ENCODE measurements around the gene KRTAP1-1. TPM values are rescaled to one million over a fixed set of nuclear protein-coding genes. Genes with fewer than 3 reads are reported as not detected.
"Not testable (repeated sequence)": the region's sequence is repeated elsewhere in the genome, so short reads cannot be mapped to it uniquely, and the experiment has no call there.

Gene KRTAP1-1
- not detected for polyA plus RNA-seq (ENCODE audit: insufficient read length in 10 of 10)
- long read RNA-seq, donor 1, result 0 reads
- long read RNA-seq, donor 2, result 0 reads
- long read RNA-seq, donor 3, result 0 reads
- long read RNA-seq, donor 4, result 0 reads
- long read RNA-seq, donor 5, result 0 reads
- long read RNA-seq, donor 6, result 0 reads
- long read RNA-seq, donor 7, result 0 reads
- long read RNA-seq, donor 8, result 0 reads
- long read RNA-seq, donor 9, result 0 reads

GRCh38 chr17:41040783-41041571, at the start of gene KRTAP1-1:
Gene KRTAP1-1, minus strand, starts transcription at chr17:41041450. Its CDS starts 53 bp downstream, at chr17:41041397.
- DNase-seq, result peak in 2 of 3 donors; percentile 11 to 43

DNA sequence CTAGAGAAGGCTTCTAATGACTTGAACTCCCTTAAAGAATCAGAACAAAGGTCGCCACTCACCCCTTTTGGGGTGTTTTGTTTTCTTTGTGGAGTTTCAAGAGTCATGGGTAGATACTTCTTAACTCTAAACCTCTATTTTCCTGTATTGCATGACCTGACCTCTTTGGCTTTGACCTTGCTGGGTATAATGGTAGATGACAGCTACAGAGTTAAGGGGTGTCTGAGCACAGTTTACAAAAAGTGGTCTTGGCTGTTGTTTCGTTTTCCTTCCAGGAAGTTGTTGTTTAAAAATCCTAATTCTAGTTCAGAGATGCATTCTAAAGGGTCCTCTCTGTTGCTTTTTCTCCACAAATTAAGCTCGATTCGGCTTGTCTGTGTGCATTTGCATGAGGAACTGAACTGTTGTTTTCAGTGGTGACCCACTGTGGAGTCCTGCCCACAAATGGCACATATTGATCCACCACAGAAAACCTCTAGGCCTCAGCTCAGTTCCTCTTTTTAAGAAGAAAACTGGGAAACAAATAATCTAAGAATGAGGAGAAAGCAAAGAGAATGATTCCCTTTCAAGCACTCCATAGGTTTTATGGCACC, 47.6 kb upstream of the KRTAP1-1 start:
- DNase-seq, result not testable (repeated sequence)

- DNase-seq, result not testable (repeated sequence)
Measured at GRCh38 chr17:41084100-41084856, 43.0 kb upstream of the KRTAP1-1 start, which contains the start of gene KRTAP4-7. Gene KRTAP4-7, plus strand, starts transcription at chr17:41084150. Its CDS starts 57 bp downstream, at chr17:41084207.

GRCh38 chr17:41083427-41083826, 42.2 kb upstream of the KRTAP1-1 start:
- not testable (repeated sequence) for DNase-seq

GRCh38 chr17:41082626-41083025, 41.4 kb upstream of the KRTAP1-1 start:
- DNase-seq, result no peak

DNA sequence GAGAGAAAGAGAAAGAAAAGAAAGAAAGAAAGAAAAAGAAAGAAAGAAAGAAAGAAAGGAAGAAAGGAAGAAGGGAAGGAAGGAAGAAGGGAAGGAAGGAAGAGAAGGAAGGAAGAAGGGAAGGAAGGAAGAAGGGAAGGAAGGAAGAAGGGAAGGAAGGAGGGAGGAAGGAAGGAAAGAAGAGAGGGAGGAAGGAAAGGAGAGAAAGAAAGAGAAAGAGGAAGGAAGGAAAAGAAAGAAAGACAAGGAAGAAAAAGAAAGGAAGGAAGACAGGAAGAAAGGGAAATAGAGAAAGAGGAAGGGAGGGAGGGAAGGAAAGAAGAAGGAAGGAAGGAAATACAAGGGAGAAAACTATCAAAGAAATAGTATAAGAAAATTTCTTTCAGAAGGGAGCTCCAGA, 35.5 kb upstream of the KRTAP1-1 start:
- no peak for DNase-seq

DNA sequence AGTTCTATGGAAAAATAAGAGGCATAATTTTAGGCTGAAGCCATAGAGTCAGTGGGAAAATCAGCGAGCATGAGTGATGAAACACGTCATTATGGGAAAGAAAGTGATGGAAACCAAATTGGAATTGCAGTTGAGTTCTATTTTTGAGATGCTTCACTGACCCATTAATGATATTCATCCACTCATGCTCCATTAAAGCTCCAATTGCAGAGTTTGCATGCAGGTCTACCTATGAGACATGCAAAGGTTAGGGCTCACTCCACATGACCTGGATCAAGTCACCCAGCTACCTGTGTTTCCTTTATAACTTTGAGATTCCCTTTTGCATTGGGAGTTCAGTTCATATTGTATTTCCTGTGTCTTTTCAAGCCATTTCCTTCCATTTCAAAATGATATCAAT, 32.4 kb upstream of the KRTAP1-1 start:
- DNase-seq, result no peak

- no peak for DNase-seq
Measured at GRCh38 chr17:41071606-41072360, 30.5 kb upstream of the KRTAP1-1 start.

GRCh38 chr17:41069031-41069430, 27.8 kb upstream of the KRTAP1-1 start:
- DNase-seq, result no peak

- DNase-seq, result no peak
Measured at GRCh38 chr17:41067281-41067680, 26.0 kb upstream of the KRTAP1-1 start.

- peak in 1 of 3 donors; percentile 76 for DNase-seq
Measured at GRCh38 chr17:41065829-41066624, 24.8 kb upstream of the KRTAP1-1 start, which contains the start of gene KRTAP2-4. Gene KRTAP2-4, minus strand, starts transcription at chr17:41065879. Its CDS starts 34 bp downstream, at chr17:41065845.

DNA sequence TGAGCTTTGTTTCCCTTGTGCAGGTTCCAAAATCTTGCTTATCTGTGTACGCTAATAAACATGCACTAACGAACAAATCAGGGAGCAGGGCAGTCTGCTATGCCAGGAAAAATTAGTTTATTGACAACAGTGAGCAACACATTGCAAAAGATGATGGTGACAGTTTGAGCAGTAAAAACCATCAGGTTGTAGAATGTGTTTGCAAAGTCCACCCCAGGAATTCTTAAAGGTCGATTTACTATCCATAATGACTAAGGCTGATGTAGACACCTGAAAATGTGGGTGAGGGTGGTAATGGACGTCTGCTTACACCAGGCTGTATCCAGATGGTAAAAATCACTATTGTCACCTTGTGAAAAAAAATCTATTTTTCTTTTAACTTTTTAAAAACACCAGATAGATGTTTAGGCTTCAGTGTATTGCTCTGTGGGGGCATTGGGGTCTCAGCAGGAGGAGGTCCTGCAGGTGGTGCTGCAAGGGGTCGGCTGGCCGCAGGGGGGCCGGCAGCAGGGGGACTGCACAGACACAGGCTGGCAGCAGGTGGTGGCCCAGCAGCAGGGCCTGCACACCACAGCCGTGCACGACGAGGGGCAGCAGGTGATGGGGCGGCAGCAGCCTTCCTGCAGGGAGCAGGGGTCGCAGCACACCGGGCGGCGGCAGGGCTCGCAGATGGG, 23.9 kb upstream of the KRTAP1-1 start:
- not testable (repeated sequence) for DNase-seq

GRCh38 chr17:41064301-41064700, 23.1 kb upstream of the KRTAP1-1 start:
- DNase-seq, result no peak

DNA sequence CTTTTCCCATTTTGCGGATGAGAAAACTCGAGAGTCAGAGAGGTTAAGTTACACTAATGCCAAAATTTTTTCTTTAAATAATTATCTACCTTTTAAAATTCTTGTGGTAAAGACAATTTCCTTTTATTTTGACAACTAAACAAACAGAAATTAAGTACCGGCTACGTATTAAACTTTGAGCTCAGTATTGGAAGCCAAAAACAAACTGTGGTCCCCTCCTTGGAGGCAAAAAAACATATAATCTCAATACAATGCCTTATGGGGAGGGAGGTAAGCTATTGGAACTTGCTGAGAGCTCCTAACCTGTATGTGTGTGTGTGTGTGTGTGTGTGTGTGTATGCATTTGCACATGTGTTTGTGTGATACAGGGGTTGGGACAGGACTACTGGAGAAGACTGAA, 22.2 kb upstream of the KRTAP1-1 start:
- DNase-seq, result no peak

- peak in 1 of 3 donors; percentile 93 for DNase-seq
Measured at GRCh38 chr17:41061964-41062363, 20.7 kb upstream of the KRTAP1-1 start.

GRCh38 chr17:41060052-41060604, 18.9 kb upstream of the KRTAP1-1 start, which contains the start of gene KRTAP2-3:
Gene KRTAP2-3, minus strand, starts transcription at chr17:41060114. Its CDS starts 64 bp downstream, at chr17:41060050.
- peak in 1 of 3 donors; percentile 92 for DNase-seq

- DNase-seq, result peak in 1 of 3 donors; percentile 83
Measured at GRCh38 chr17:41059276-41060051, 18.2 kb upstream of the KRTAP1-1 start.

DNA sequence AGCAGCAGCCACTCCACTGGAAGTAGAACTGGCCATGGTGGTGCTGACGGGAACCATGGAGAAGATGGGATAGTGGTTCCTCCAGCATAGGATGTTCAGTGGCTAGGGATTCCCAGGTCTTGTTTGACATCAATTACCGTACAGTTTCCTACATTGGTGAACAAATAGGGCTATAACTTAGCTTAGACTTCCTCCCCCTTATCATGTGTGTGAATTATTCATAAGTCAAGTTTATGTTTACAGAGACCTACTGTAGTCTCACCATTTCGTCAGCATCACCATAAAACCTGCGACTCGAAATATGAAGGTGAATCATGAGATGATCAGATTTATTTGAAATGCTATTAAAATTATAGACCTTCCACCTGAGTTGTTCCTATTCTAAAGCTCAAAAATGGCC, 17.5 kb upstream of the KRTAP1-1 start:
- DNase-seq, result no peak

Data from muscle of back (tissue), 13 donors.